Mammary epithelial cell (primary cell): ENCODE measurements around the gene GNL3.

Experiments
- EZH2 ChIP-seq: IDR thresholded peaks from 2 replicates; pipeline ENCODE4 v1.6.1; 2012; ENCODE audit warnings: low read length, inconsistent platforms, borderline replicate concordance
- TF ChIP-seq, protein P1 (sequence below), 2 donors: IDR thresholded peaks in 1 of 2; conservative IDR thresholded peaks in 1 of 2; 2 replicates each; pipeline ENCODE4 v1.5.1; 2011 to 2012; ENCODE audit warnings: inconsistent platforms in 2 of 2, low read length in 2 of 2, mild to moderate bottlenecking in 2 of 2, control low read depth in 1 of 2, low read depth in 1 of 2; ENCODE audit not compliant: insufficient read depth in 1 of 2; ENCODE audit errors: extremely low read depth in 1 of 2

DNA sequence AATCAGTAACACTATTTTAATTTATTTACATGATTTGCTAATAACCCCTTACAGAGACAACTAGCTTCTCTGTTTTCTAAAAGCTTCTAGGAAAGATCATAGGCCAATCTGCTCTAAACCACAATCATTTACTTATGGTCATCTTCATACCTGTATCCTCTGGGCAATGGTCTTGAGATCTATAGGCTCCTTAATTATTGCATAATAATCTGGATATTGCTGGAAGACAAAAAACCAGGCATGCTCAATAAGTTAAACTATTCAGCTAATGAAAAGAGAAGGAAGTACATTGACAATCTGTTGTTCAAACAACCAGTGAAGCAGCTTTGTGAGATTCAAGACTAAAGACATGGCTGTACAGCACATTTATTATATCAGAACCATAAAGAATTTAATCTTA lies 34.2 kb upstream of the GNL3 start:
- TF ChIP-seq, protein P1, sequence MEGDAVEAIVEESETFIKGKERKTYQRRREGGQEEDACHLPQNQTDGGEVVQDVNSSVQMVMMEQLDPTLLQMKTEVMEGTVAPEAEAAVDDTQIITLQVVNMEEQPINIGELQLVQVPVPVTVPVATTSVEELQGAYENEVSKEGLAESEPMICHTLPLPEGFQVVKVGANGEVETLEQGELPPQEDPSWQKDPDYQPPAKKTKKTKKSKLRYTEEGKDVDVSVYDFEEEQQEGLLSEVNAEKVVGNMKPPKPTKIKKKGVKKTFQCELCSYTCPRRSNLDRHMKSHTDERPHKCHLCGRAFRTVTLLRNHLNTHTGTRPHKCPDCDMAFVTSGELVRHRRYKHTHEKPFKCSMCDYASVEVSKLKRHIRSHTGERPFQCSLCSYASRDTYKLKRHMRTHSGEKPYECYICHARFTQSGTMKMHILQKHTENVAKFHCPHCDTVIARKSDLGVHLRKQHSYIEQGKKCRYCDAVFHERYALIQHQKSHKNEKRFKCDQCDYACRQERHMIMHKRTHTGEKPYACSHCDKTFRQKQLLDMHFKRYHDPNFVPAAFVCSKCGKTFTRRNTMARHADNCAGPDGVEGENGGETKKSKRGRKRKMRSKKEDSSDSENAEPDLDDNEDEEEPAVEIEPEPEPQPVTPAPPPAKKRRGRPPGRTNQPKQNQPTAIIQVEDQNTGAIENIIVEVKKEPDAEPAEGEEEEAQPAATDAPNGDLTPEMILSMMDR (conservative IDR thresholded peaks at IDR 0.05 in 1 of 2, IDR thresholded peaks at IDR 0.05 in 1 of 2; ENCODE audit: extremely low read depth in 1 of 2, insufficient read depth in 1 of 2, low read depth in 1 of 2, low read length in 2 of 2) = no peak
- TF ChIP-seq EZH2 = no peak
